Mononuclear cell (primary cell): Measurements from ENCODE around the gene NPHP1. TPM values are rescaled to one million over a fixed set of nuclear protein-coding genes. Genes with fewer than 3 reads are reported as not detected.
A peak's percentile ranks its signal among the peaks of the same experiment; 100 is the strongest.
"Not testable (repeated sequence)": the region's sequence is repeated elsewhere in the genome, so short reads cannot be mapped to it uniquely, and the experiment has no call there.

Experiments
- H3K27me3 ChIP-seq: 2 replicates; pipeline ENCODE4 v1.6.0; 2011; ENCODE audit warnings: low read length, control low read depth; ENCODE audit not compliant: insufficient read depth
- H3K4me1 ChIP-seq: 2 replicates; pipeline ENCODE4 v1.5.1; 2011; ENCODE audit warnings: mild to moderate bottlenecking, low read length, control low read depth; ENCODE audit not compliant: insufficient read depth
- H3K4me3 ChIP-seq: 2 replicates; pipeline ENCODE4 v1.5.1; 2011; ENCODE audit warnings: mild to moderate bottlenecking, low read length, moderate library complexity
- H3K9me3 ChIP-seq: 2 replicates; pipeline ENCODE4 v1.5.1; 2011; ENCODE audit warnings: low read depth, mild to moderate bottlenecking, control low read depth, low read length
- total RNA-seq: library from RNA; depleted of rRNA; stranded (reverse); fragments of >200 nt; gene quantifications from one replicate; pipeline ENCODE4 v1.2.3, GENCODE V29; 2012

The NPHP1 gene
- total RNA-seq = 0.52 TPM

DNA sequence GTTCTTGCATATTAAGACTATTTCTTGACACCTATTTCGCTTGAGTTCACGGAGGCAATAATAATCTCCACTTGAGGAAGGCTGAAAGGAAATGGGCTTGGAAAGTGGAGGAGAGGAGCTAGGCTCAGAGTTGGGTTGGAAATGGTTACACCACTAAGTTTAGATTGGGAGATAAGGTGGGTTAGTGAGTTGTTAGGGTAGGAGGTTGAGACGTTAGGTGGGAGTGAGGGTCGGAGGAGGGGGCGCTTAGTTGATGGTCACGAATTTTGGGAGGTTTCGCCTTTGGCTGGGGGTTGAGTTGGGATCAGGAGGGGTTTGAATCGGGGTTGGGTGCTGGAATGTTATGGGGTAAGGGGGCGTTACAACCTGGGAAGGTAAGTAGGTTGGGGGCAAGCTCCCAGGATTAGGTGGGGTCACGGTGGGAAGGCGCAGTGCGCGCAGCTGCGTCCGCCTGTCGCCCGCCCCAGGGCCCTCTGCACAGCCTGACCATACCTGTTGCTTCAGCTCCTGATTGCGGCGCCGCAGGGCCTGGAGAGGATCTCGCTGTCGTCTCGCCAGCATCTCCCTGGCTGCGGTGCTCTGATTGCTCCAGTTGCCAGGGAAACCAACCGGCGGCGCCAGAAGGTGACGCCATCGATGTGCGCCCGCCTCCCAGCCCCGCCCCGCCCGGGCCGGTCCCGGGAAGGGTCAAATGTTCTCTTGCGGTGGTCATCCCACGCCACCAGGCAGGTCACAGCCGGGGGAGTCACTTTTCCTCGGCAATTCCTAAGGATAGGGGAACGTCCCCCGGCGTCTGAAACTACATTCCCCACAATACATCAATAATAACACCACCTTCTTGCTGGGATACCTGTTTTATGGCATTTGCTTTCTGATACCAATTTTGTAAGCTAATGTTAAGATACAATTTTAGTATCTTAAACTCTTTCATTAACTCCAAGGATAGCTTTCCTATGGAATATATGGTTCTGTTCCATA is at the start of gene NPHP1:
Gene NPHP1, minus strand, starts transcription at position 606 of the 978 bp plus-strand sequence. Its CDS starts 45 bp downstream, at position 561.
- H3K27me3 ChIP-seq = no peaks in the 10 kb centered on the region
- no peaks in the 10 kb centered on the region for H3K9me3 ChIP-seq
- H3K4me3 ChIP-seq = peak within 1 kb of the TSS; percentile 58
- H3K4me1 ChIP-seq = peaks cover 6% of the 10 kb centered on the region

DNA sequence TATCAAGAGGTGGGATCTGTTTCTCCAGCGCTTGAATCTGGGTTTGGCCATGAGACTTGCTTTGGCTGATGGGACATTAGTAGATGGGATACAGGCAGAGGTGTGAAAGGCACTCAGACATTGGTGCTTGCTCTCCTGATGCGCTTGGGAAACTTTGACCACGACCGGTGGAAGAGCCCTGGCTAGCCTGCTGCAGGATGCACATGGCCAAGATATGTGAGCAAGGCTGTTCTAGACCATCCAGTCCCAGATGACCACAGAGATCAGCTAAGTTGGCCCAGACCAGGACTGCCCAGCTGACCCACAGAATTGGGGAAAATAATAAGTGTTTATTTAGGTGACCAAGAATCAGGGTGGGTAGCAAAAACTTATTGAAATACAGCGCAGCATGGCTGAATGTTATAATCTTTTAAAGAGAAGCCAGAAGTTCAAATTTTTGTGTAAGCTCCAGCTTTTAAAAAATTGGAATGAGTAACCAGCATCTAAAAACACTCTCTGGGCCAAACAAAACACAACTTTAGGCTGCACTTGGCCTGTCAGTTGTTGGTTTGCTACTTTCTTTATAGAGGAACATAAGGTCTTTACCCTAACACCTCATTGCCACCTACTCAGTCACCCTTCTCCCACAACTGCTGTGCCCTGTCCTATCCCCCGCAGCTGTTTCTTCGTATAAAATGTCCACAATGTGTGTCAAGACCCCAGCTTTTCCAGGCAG is 43.4 kb upstream of the NPHP1 start:
- H3K27me3 ChIP-seq, H3K4me3 ChIP-seq, H3K9me3 ChIP-seq, H3K4me1 ChIP-seq: not testable (repeated sequence)

DNA sequence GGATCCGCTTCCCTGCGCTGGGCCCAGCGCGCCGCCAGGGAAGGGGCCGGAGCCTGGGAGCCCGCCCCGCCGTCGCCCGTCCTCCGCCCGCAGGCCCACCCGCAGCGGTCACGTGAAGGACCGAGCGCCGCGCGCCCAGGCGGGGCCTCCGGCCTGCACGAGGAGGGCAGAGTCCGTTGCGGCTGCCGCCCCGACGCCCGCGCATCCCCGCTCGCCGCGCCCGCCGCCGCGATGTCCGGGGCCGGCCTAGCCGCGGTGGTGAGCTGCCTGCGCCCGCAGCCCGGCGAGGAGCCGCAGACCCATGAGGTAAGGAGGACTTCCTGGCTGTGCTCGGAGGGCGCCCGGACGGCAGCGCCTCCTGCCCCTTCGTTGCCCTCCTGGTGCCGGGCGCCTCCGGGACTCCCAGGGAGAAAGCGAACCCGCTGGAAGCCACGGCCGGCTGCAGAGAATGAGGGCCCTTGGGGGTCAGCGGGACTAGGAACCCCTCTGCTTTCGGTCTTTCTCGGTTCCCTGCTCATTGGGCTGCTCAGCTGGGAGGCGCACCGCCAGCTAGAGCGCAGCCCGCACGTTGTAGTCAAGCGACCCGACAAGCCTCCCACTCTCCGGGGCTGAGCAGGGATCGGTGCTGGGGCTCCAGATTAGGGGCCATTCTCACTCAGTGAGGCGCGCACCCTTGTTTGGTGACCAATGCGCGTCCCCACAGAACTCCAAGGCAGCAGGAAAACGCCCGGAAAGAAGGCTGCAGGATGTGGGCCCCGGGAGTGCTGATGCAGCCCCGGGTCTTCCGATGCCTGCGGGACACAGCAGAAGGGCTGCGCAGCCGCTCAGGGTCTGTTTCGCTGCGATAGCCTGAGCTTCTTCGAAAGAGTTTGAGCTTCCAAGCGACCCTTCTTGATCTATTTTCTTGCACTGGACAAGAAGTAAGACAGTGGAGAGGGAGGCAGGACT is 40.9 kb upstream of the NPHP1 start:
- not testable (repeated sequence) for H3K9me3 ChIP-seq, H3K4me3 ChIP-seq, H3K27me3 ChIP-seq, H3K4me1 ChIP-seq

DNA sequence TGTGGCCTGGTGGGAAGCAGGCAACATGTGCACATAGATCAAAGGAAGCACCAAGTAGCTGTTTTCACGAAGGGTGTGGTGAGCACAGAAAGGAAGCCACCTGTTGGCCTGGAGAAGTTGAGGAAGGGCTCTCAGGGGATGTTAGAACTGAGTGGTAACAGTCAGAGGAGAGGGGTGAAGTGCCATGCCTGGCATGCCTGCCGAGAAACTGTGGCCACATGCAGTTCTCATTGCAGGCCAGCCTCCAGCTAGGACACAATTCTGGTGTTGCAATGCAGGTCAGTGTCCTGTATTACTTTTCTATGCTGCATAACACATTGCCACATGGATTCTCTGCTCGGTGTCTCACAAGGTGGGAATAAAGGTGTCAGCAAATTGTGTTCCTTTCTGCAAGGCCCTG is 38.5 kb upstream of the NPHP1 start:
- H3K9me3 ChIP-seq, H3K4me3 ChIP-seq, H3K27me3 ChIP-seq, H3K4me1 ChIP-seq: not testable (repeated sequence)

DNA sequence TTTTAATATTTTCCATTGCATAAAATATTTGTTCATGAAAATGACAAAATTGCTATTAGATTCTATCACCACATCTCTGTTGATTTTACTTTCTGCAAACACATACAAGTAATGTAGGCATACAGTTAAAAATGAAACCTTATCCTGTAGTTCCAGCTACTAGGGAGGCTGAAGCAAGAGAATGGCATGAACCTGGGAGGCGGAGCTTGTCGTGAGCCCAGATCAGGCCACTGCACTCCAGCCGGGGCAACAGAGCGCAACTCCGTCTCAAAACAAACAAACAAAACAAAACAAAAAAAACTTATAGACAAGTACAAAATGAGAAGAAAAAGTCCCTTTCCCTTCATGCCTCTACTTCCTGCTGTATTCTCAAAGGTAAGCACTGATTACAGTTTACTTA is 29.7 kb upstream of the NPHP1 start:
- not testable (repeated sequence) for H3K4me3 ChIP-seq, H3K9me3 ChIP-seq, H3K27me3 ChIP-seq, H3K4me1 ChIP-seq

DNA sequence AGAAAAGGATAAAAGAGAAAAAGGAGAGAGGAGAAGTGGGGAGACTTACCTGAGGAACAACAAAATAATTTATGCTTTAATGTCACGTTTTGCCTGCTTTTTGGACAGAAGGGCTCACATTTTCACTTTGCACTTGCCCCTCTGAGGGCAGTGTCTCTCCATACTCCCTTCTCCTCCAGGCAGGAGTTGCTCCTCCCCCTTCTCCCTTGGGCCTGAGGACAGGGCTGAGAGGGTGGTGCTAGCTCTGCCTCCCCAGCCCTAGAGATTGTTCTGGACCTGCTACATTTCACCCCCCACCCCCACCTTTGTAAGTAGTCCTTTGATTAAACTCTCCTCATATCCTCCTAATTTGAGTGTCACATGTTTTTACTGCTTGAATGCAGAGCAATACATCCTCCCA is 25.1 kb upstream of the NPHP1 start:
- not testable (repeated sequence) for H3K27me3 ChIP-seq, H3K9me3 ChIP-seq, H3K4me3 ChIP-seq, H3K4me1 ChIP-seq

DNA sequence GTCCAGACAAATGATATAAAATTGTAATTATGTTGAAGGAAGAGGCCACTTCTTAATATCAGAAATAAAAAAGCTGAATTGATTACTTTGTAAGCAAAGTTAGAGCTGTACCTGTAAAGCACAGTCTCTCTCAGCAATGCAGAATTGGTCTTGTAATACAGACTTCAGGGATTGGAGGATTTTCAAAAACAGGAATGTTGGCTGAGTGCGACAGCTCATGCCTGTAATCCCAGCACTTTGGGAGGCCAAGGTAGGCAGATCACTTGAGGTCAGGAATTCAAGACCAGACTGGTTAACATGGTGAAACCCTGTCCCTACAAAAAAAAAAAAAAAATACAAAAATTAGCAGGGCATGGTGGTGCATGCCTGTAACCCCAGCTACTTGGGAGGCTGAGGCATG is 17.8 kb upstream of the NPHP1 start:
- H3K27me3 ChIP-seq = peaks cover 21% of the 10 kb centered on the region
- H3K9me3 ChIP-seq, H3K4me1 ChIP-seq, H3K4me3 ChIP-seq: not testable (repeated sequence)

DNA sequence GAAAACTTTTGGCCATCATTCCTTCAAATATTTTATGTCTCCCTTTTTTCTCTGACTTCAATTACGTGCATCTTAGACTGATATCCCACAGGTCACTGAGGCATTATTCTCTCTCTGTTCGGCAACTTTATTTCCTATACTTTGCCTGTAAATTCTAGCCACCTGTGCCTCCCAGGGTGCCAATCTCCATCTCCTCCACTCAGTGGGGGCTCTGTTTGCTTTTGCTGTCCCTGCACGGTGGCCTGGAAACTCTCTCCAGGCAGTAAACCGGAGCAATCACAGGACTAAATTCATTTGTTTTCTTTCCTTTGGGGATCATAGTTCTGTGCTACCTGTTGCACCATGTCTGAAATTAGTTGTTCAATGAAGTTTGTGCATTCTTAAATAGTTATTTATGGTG is 17.1 kb upstream of the NPHP1 start:
- Histone ChIP-seq H3K4me1 (no peaks in the 10 kb centered on the region), H3K4me3 (no peak overlapping the region), H3K27me3 (peaks cover 22% of the 10 kb centered on the region), H3K9me3 (no peaks in the 10 kb centered on the region)

DNA sequence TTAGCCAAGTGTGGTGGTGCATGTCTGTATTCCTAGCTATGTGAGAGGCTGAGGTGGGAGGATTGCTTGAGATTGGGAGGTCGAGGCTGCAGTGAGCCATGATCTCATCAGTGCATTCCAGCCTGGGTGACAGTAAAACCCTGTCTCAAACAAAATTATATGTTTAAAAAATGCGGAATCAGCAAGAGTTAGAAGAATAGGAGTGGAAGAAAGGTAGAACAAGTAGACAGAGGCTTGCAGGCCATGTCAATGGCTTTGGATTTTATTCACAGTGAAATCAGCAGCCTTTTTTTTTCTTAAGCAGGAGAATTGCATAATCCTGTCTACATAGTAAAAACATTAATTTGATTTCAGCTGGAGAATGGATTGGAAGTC is 15.4 kb upstream of the NPHP1 start:
- Histone ChIP-seq H3K4me1 (no peaks in the 10 kb centered on the region), H3K9me3 (no peaks in the 10 kb centered on the region), H3K4me3 (no peak overlapping the region), H3K27me3 (peaks cover 31% of the 10 kb centered on the region)

DNA sequence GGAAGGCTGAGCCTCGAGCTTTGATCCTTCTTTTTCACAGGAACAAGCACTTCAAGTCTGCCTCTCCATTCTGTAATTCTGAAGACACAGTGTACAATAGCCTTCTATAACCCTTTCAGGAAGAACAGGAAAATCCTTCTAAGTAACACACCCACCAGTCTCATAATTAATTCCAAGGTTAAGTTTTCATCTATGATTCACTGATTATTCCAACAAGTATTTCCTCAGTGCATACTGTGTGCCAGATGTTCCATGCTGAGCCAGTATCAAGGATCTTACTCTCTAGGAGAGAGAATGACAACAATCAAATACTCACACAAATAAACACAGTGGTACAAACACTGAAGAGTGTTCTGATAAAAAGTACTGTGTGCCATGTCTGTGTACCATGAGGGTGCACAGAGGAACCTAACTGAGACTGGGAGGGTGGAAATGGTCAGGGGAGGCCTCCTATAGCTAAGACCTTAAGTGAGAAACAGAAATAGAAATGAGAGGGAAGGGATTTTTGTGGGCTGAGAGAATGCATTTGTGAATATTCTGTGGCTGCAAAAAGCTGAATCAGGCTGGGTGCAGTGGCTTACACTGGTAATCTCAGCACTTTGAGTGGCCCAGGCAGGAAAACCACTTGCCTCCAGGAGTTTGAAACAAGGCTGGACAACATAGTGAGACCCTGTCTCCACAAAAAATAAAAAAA is 14.8 kb upstream of the NPHP1 start:
- no peaks in the 10 kb centered on the region for H3K4me1 ChIP-seq
- peaks cover 36% of the 10 kb centered on the region for H3K27me3 ChIP-seq

DNA sequence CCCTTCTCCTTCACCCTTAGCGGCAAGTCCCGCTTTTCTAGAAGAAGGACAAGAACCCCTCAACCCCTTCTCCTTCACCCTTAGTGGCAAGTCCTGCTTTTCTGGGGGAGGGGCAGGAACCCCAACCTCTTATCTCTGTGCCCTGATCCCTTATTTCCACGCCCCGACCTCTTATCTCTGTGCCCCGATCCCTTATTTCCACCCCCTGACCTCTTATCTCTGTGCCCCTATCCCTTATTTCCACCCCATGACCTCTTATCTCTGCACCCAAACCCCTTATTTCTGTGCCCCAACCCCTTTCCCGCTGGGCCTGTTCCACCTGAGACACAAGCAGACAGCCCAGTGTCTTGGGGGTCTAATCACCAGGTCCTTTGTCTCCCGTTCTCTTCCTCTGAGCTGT is 14.1 kb upstream of the NPHP1 start:
- not testable (repeated sequence) for H3K9me3 ChIP-seq, H3K4me3 ChIP-seq, H3K4me1 ChIP-seq
- H3K27me3 ChIP-seq = peaks cover 43% of the 10 kb centered on the region

More for the DNA sequence above, 14.8 kb upstream of the NPHP1 start:
- no peaks in the 10 kb centered on the region for H3K9me3 ChIP-seq
- H3K4me3 ChIP-seq = no peak overlapping the region

DNA sequence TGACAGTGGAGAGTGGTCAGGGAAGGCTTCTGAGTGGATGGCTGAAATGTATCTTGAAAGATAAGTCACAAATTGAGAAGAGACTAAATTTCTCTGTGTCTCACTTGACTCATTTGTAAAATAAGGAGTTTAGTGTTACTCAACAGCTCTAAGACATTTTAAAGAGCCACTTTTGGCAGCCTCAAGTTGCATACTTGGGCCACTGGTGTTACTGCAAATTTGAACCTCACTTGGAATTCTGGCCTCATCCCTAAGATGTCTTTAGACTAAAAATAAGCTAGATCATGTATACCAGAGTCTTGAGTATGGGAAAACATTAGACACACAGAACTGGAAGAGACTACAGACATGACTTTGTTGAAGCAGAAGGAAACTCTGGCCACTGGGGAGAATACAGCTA is 12.0 kb upstream of the NPHP1 start:
- Histone ChIP-seq H3K9me3 (no peaks in the 10 kb centered on the region), H3K4me1 (peaks cover 3% of the 10 kb centered on the region)

DNA sequence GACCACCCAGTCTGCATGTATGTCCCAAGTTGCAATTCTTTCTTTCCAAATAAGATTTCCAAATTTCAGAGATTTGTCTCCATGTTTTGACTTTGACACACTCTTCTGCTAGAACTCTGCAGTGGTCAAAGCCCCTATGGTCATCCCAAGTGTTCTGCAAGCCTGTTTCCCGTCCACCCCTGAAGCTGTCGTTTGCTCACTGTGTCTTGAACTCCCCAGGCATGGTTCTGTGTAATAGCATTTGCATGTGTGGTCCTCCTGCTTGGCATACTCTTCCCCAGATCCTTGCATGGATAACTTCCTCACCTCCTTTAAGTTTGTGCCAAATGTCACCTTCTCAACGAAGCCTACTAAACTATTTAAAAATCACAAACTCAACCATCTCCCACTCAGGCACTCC is 11.4 kb upstream of the NPHP1 start:
- no peaks in the 10 kb centered on the region for H3K9me3 ChIP-seq
- peaks cover 29% of the 10 kb centered on the region for H3K27me3 ChIP-seq
- H3K4me1 ChIP-seq = peaks cover 8% of the 10 kb centered on the region
- no peak overlapping the region for H3K4me3 ChIP-seq

More for the DNA sequence above, 12.0 kb upstream of the NPHP1 start:
- Histone ChIP-seq H3K27me3 (peaks cover 32% of the 10 kb centered on the region), H3K4me3 (no peak overlapping the region)

DNA sequence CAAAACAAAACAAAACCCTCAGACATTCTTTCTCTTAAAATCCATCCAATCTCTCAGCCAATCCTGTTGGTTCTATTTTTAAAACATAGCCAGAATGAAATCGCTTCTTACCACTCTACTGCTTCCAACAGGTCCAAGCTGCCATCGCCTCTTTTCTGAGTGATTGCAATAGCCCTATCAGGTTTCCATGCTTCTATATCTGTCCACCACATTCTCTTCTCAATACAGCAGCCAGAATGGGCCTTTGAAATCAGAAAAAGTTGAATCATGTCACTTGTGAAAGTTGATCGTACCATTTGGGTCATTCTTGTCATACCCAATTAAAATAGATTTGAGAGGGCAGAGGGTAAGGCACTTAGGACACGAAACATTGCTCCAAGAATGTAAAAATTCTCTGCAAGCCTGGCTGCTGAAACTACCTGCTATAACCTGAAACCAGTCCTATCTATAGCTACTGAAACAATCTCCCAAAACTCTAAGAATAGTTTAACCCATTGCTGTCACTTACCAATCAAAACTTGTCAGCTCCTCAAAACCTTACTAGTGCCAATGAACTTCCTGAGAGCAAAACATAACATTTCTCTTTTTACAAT is 10.8 kb upstream of the NPHP1 start:
- no peak overlapping the region for H3K4me3 ChIP-seq
- H3K4me1 ChIP-seq = peaks cover 13% of the 10 kb centered on the region
- no peaks in the 10 kb centered on the region for H3K9me3 ChIP-seq
- H3K27me3 ChIP-seq = peaks cover 29% of the 10 kb centered on the region
